H1 (cell line): ENCODE measurements around the gene ADAMTS15. TPM values are rescaled to one million over a fixed set of nuclear protein-coding genes. Genes with fewer than 3 reads are reported as not detected.

Experiments used
- CTCF ChIA-PET: fragments of 300-600 bp; sonication (Branson Sonifier 250); formaldehyde crosslinking; loops from one replicate; lab custom pipeline; 2021; ENCODE audit not compliant: partially characterized antibody; lab: Charles Lee
- POLR2A ChIA-PET: fragments of 300-600 bp; sonication (Branson Sonifier 250); formaldehyde crosslinking; loops from one replicate; lab custom pipeline; 2021; ENCODE audit warnings: inconsistent platforms; ENCODE audit not compliant: partially characterized antibody; lab: Charles Lee
- DNase-seq, 2 experiments: peaks; one replicate each; pipeline versions ENCODE4 v3.0.0 to v3.0.0-alpha.2; 2010 to 2022; ENCODE audit warnings: low spot score in 2 of 2, low read depth in 1 of 2, mixed read lengths in 1 of 2
- FAIRE-seq: peaks from 2 replicates; lab custom pipeline; 2011; peaks lifted over from hg19 to GRCh38; lab: Jason Lieb, UNC
- H2AFZ ChIP-seq: 2 replicates; pipeline ENCODE4 v1.8.1; 2012; ENCODE audit warnings: low read length, inconsistent platforms
- H2AK5ac ChIP-seq: 2 replicates; pipeline ENCODE4 v1.6.1; 2013; ENCODE audit warnings: low read depth, low read length
- H2BK120ac ChIP-seq: replicated peaks from 2 replicates; pipeline ENCODE3; 2013; ENCODE audit warnings: low read depth, low read length, inconsistent platforms
- H2BK12ac ChIP-seq: 2 replicates; pipeline ENCODE4 v1.6.1; 2013; ENCODE audit warnings: low read depth, low read length
- H2BK15ac ChIP-seq: 2 replicates; pipeline ENCODE4 v1.6.1; 2013; ENCODE audit warnings: low read length
- H2BK20ac ChIP-seq: 2 replicates; pipeline ENCODE4 v1.6.1; 2013; ENCODE audit warnings: low read length
- H2BK5ac ChIP-seq: 2 replicates; pipeline ENCODE4 v1.6.1; 2013; ENCODE audit warnings: low read depth, low read length
- H3K14ac ChIP-seq: 2 replicates; pipeline ENCODE4 v1.6.1; 2013; ENCODE audit warnings: inconsistent platforms; ENCODE audit not compliant: insufficient read length
- H3K18ac ChIP-seq: 2 replicates; pipeline ENCODE4 v1.6.1; 2013; ENCODE audit warnings: low read length; ENCODE audit errors: extremely low read depth
- H3K23ac ChIP-seq: 2 replicates; pipeline ENCODE4 v1.6.1; 2013; ENCODE audit warnings: inconsistent platforms; ENCODE audit not compliant: insufficient read length
- H3K23me2 ChIP-seq: 2 replicates; pipeline ENCODE4 v1.6.1; 2013; ENCODE audit warnings: low read depth, low read length
- H3K27ac ChIP-seq: 2 replicates; pipeline ENCODE4 v1.6.1; 2011; ENCODE audit warnings: low read depth, low read length, inconsistent platforms
- H3K27me3 ChIP-seq, 4 experiments: replicated peaks in 1 of 4; 1 replicate in 1 of 4; 2 replicates in 3 of 4; pipeline versions ENCODE4 v1.6.1 to v1.8.1; 2011 to 2013; ENCODE audit warnings: low read length in 3 of 4, mild to moderate bottlenecking in 3 of 4, inconsistent platforms in 2 of 4, mixed read lengths in 2 of 4, moderate library complexity in 1 of 4; ENCODE audit not compliant: control insufficient read depth in 3 of 4, insufficient read depth in 3 of 4; ENCODE audit errors: extremely low read depth in 1 of 4
- H3K36me3 ChIP-seq, 4 experiments: 2 replicates each; pipeline versions ENCODE4 v1.6.1 to v1.8.1; 2011 to 2013; ENCODE audit warnings: mild to moderate bottlenecking in 4 of 4, low read length in 3 of 4, moderate library complexity in 2 of 4, control low read depth in 1 of 4, inconsistent platforms in 1 of 4; ENCODE audit not compliant: insufficient read depth in 4 of 4, control insufficient read depth in 2 of 4
- H3K4ac ChIP-seq: replicated peaks from 2 replicates; pipeline ENCODE3; 2013; ENCODE audit warnings: low read length, low read depth, mixed read lengths, inconsistent platforms; ENCODE audit not compliant: insufficient read length
- H3K4me1 ChIP-seq, 4 experiments: replicated peaks in 1 of 4; 1 replicate in 1 of 4; 2 replicates in 3 of 4; pipeline versions ENCODE4 v1.6.1 to v1.8.1; 2011 to 2013; ENCODE audit warnings: low read length in 3 of 4, inconsistent platforms in 2 of 4, mixed read lengths in 1 of 4; ENCODE audit not compliant: insufficient read depth in 4 of 4, control insufficient read depth in 3 of 4
- H3K4me2 ChIP-seq, 2 experiments: 2 replicates each; pipeline versions ENCODE4 v1.6.1 to v1.8.1; 2011 to 2013; ENCODE audit warnings: low read depth in 2 of 2, low read length in 2 of 2, control low read depth in 1 of 2, inconsistent platforms in 1 of 2, mild to moderate bottlenecking in 1 of 2; ENCODE audit not compliant: insufficient read depth in 1 of 2
- H3K4me3 ChIP-seq, 4 experiments: fragments of 200-600, 300-600 bp in 1 of 4; sonication (generic), shearing (Covaris generic), sonication (Bioruptor Twin) in 1 of 4; 2 replicates each; pipeline versions ENCODE4 v1.5.1 to v1.8.1; 2011 to 2016; ENCODE audit warnings: low read length in 4 of 4, low read depth in 3 of 4, control low read depth in 2 of 4, inconsistent platforms in 2 of 4, mild to moderate bottlenecking in 2 of 4, mixed read lengths in 1 of 4, moderate library complexity in 1 of 4; ENCODE audit not compliant: insufficient read depth in 2 of 4; ENCODE audit errors: extremely low read depth in 1 of 4
- H3K56ac ChIP-seq: replicated peaks from 2 replicates; pipeline ENCODE3; 2013; ENCODE audit warnings: low read depth, mild to moderate bottlenecking, mixed read lengths, low read length, inconsistent platforms; ENCODE audit not compliant: insufficient read length
- H3K79me1 ChIP-seq: 2 replicates; pipeline ENCODE4 v1.6.1; 2013; ENCODE audit warnings: low read depth, low read length, control low read depth
- H3K79me2 ChIP-seq, 2 experiments: 2 replicates each; pipeline versions ENCODE4 v1.6.1 to v1.8.1; 2012 to 2013; ENCODE audit warnings: low read length in 2 of 2, mild to moderate bottlenecking in 2 of 2, inconsistent platforms in 1 of 2; ENCODE audit not compliant: insufficient read depth in 2 of 2, control insufficient read depth in 1 of 2
- H3K9ac ChIP-seq, 4 experiments: replicated peaks in 1 of 4; 1 replicate in 1 of 4; 2 replicates in 3 of 4; pipeline versions ENCODE4 v1.6.1 to v1.8.1; 2011 to 2013; ENCODE audit warnings: low read depth in 3 of 4, low read length in 3 of 4, control low read depth in 2 of 4, mild to moderate bottlenecking in 2 of 4, moderate library complexity in 2 of 4, inconsistent platforms in 1 of 4; ENCODE audit errors: extremely low read depth in 1 of 4
- H3K9me3 ChIP-seq, 2 experiments: 2 replicates each; pipeline versions ENCODE4 v1.6.1 to v1.8.1; 2012 to 2013; ENCODE audit warnings: mild to moderate bottlenecking in 2 of 2, moderate library complexity in 2 of 2, control low read depth in 1 of 2, inconsistent platforms in 1 of 2, low read depth in 1 of 2, low read length in 1 of 2, mixed read lengths in 1 of 2; ENCODE audit not compliant: insufficient read depth in 2 of 2
- H4K20me1 ChIP-seq, 2 experiments: replicated peaks in 1 of 2; 2 replicates each; pipeline versions ENCODE3 to v1.8.1; 2011 to 2013; ENCODE audit warnings: inconsistent platforms in 2 of 2, low read length in 2 of 2, mild to moderate bottlenecking in 1 of 2; ENCODE audit not compliant: insufficient read depth in 2 of 2, control insufficient read depth in 1 of 2
- H4K5ac ChIP-seq: 2 replicates; pipeline ENCODE4 v1.6.1; 2013; ENCODE audit warnings: low read length, low read depth, mixed read lengths, inconsistent platforms; ENCODE audit not compliant: insufficient read length
- H4K8ac ChIP-seq: 2 replicates; pipeline ENCODE4 v1.8.0; 2013; ENCODE audit warnings: mild to moderate bottlenecking, moderate library complexity, low read length, inconsistent platforms; ENCODE audit not compliant: insufficient read depth; ENCODE audit errors: extremely low read depth
- H4K91ac ChIP-seq: replicated peaks from 2 replicates; pipeline ENCODE3; 2013; ENCODE audit warnings: low read length, mixed read lengths, inconsistent platforms; ENCODE audit not compliant: insufficient read length
- BACH1 ChIP-seq: IDR thresholded peaks from 2 replicates; pipeline ENCODE4 v1.6.1; 2012; ENCODE audit warnings: low read length, improper control_type of control experiment
- BCL11A ChIP-seq, 2 experiments: IDR thresholded peaks; one replicate each; pipeline ENCODE4 v1.6.1; 2011; ENCODE audit warnings: low read depth in 2 of 2, low read length in 2 of 2, mild to moderate bottlenecking in 2 of 2
- CBX5 ChIP-seq: fragments of 300-800, 300-1000 bp; sonication (generic); IDR thresholded peaks from 2 replicates; pipeline ENCODE4 v1.7.1; 2016; ENCODE audit warnings: antibody characterized with exemption, low read length, low read depth
- CEBPB ChIP-seq: IDR thresholded peaks from 2 replicates; pipeline ENCODE4 v1.6.1; 2012; ENCODE audit warnings: low read depth, low read length
- KDM1A ChIP-seq: fragments of 200-600, 300-600 bp; sonication (generic); IDR thresholded peaks from 2 replicates; pipeline ENCODE4 v1.7.1; 2016; ENCODE audit warnings: mild to moderate bottlenecking, low read length, borderline replicate concordance
- KDM5A ChIP-seq: fragments of 200-600 bp; IDR thresholded peaks from 2 replicates; pipeline ENCODE4 v1.7.1; 2012; ENCODE audit warnings: mild to moderate bottlenecking, low read length, inconsistent platforms, mixed read lengths
- NRF1 ChIP-seq: IDR thresholded peaks from 2 replicates; pipeline ENCODE4 v1.6.1; 2011; ENCODE audit warnings: mild to moderate bottlenecking, low read depth, low read length, improper control_type of control experiment
- POU5F1 ChIP-seq: IDR thresholded peaks from 2 replicates; pipeline ENCODE4 v1.6.1; 2011; ENCODE audit warnings: low read depth, mild to moderate bottlenecking, low read length, moderate library complexity
- RXRA ChIP-seq: IDR thresholded peaks from 2 replicates; pipeline ENCODE4 v1.6.1; 2011; ENCODE audit warnings: low read depth, mild to moderate bottlenecking, low read length, moderate library complexity; ENCODE audit not compliant: insufficient read depth
- SAP30 ChIP-seq: fragments of 300-600 bp; sonication (generic); IDR thresholded peaks from 2 replicates; pipeline ENCODE4 v1.7.1; 2012; ENCODE audit warnings: low read length, moderate library complexity, mild to moderate bottlenecking, inconsistent platforms; ENCODE audit not compliant: insufficient read depth, insufficient replicate concordance
- SIRT6 ChIP-seq: IDR thresholded peaks from one replicate; pipeline ENCODE4 v1.7.1; 2012; ENCODE audit warnings: low read length, inconsistent platforms
- YY1 ChIP-seq: IDR thresholded peaks from 2 replicates; pipeline ENCODE4 v1.6.1; 2011; ENCODE audit warnings: low read depth, mild to moderate bottlenecking, low read length
- WGBS, 2 experiments: shearing (Covaris generic) in 1 of 2; methylation state at CpG; one replicate each; pipeline versions ENCODE4 v1.1.6 to v1.1.7; 2013 to 2015; ENCODE audit warnings: low lambda C conversion rate in 2 of 2, mixed read lengths in 2 of 2, inconsistent platforms in 1 of 2, low coverage in 1 of 2, missing lambda C conversion rate in 1 of 2; ENCODE audit not compliant: insufficient replicate concordance in 2 of 2, insufficient coverage in 1 of 2, insufficient read length in 1 of 2; ENCODE audit errors: extremely low coverage in 1 of 2, missing lambda C conversion rate in 1 of 2; 5-methylcytosine and 5-hydroxymethylcytosine counted together
- polyA plus RNA-seq, 7 experiments: library from polyadenylated mRNA; depleted of rRNA in 3 of 7; stranded (reverse) in 5 of 7; unstranded in 2 of 7; fragments of >200 nt in 5 of 7; fragments of 200-250 nt in 2 of 7; gene quantifications; 1 replicate in 5 of 7; 2 replicates in 1 of 7; 4 replicates in 1 of 7; pipeline versions ENCODE4 v1.2.1 to v1.2.3, GENCODE V29; 2011 to 2013; ENCODE audit warnings: missing spikeins in 2 of 7, mixed read lengths in 2 of 7
- total RNA-seq: library from RNA; stranded (reverse); fragmentation: NEBNext Ultra II Directional; extraction: Animal tissue kit (Norgen Biotek cat#: 25700); gene quantifications from 2 replicates; pipeline ENCODE4 v1.2.1, GENCODE V29; 2021
- TF ChIP-seq, protein P1 (sequence below): IDR thresholded peaks from 2 replicates; pipeline ENCODE4 v1.6.1; 2011; ENCODE audit warnings: low read length, improper control_type of control experiment

The ADAMTS15 gene
- total and polyA plus RNA-seq, 2 of the 8 experiments (the other 6 are each of a cell fraction or from before 2014, with no cell fraction given) = 1.7 to 4.7 TPM

DNA sequence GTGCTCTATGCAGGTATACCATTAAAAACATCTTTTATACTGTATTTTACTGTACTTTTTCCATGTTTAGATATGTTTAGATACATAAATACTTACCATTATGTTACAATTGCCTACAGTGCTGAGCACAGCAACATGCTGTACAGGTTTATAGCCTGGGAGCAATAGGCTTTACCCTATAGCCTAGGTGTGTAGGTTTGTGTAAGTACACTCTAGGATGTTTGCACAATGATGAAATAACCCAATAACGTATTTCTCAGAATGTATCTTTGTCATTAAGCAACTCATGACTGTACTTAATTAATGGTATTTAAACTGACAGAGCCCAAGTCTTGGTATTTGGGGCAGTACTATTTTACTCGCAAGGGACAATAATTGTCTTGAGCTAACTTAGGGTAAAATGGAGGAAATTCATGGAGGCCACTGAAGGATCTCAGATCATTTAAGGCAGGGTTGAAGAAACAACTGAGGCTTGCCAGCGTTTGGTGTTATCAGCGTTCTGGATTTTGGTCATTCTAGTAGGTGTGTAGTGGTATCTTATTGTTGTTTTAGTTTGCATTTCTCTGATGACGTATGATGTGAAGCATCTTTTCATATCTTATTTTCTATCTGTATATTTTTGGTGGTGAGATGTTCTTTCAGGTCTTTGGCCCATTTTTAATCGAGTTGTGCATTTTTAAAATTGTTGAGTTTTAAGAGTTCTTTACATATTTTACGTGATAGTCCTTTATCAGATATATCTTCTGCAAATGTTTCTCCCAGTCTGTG lies 42.4 kb downstream of the ADAMTS15 start:
- DNase-seq = no peak
- no peak overlapping the region for H2BK120ac ChIP-seq
- H4K91ac ChIP-seq = no peak overlapping the region
- no peak overlapping the region for H3K23ac ChIP-seq
- H3K9ac ChIP-seq = no peak overlapping the region
- H3K36me3 ChIP-seq = no peaks in the 10 kb centered on the region
- no peaks in the 10 kb centered on the region for H3K79me2 ChIP-seq
- H2BK20ac ChIP-seq = no peak overlapping the region
- no peak overlapping the region for H2BK5ac ChIP-seq
- no peak overlapping the region for H3K4ac ChIP-seq
- no peak overlapping the region for H2BK15ac ChIP-seq
- H3K18ac ChIP-seq = no peak overlapping the region
- no peak overlapping the region for H4K8ac ChIP-seq
- no peak for FAIRE-seq
- H3K27ac ChIP-seq = no peak overlapping the region
- TF ChIP-seq BACH1 = no peak
- no peak for TF ChIP-seq SAP30
- TF ChIP-seq KDM1A = no peak
- TF ChIP-seq CBX5 = no peak
- TF ChIP-seq KDM5A = no peak
- TF ChIP-seq RXRA = no peak
- TF ChIP-seq NRF1 = no peak
- TF ChIP-seq, protein P1, sequence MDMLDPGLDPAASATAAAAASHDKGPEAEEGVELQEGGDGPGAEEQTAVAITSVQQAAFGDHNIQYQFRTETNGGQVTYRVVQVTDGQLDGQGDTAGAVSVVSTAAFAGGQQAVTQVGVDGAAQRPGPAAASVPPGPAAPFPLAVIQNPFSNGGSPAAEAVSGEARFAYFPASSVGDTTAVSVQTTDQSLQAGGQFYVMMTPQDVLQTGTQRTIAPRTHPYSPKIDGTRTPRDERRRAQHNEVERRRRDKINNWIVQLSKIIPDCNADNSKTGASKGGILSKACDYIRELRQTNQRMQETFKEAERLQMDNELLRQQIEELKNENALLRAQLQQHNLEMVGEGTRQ = no peak
- TF ChIP-seq SIRT6 = no peak
- TF ChIP-seq POU5F1 = no peak
- TF ChIP-seq BCL11A (IDR thresholded peaks at IDR 0.05; ENCODE audit: low read depth in 2 of 2, low read length in 2 of 2) = no peak
- TF ChIP-seq YY1 = no peak
- no peak for TF ChIP-seq CEBPB
- H3K14ac ChIP-seq = no peak overlapping the region
- H3K27me3 ChIP-seq = no peaks in the 10 kb centered on the region
- no peak overlapping the region for H3K4me2 ChIP-seq
- no peak overlapping the region for H3K4me3 ChIP-seq
- no peaks in the 10 kb centered on the region for H3K4me1 ChIP-seq
- no peak overlapping the region for H2AK5ac ChIP-seq
- H4K5ac ChIP-seq = no peak overlapping the region
- POLR2A ChIA-PET = no interaction called here
- CTCF ChIA-PET = interaction anchor here (0.6 to 1.5 kb wide), 5 partner anchors 14 to 371 kb away, joined by 3 to 4 read pairs (median 3); no protein-coding TSS in a partner anchor
- H4K20me1 ChIP-seq = no peaks in the 10 kb centered on the region
- no peak overlapping the region for H3K56ac ChIP-seq
- no peak overlapping the region for H2AFZ ChIP-seq
- H3K23me2 ChIP-seq = no peaks in the 10 kb centered on the region
- no peaks in the 10 kb centered on the region for H3K9me3 ChIP-seq
- H2BK12ac ChIP-seq = no peak overlapping the region
- H3K79me1 ChIP-seq = no peaks in the 10 kb centered on the region
- WGBS, 2 experiments = 87% methylated on average over 7 of the region's 7 CpGs; no CpG with 5 or more reads in 1 of the 2 experiments
